HL-60 (cell line): ENCODE results near the gene GABRR1.

Experiments used
- DNase-seq, 2 experiments: peaks; one replicate each; pipeline ENCODE4 v3.0.0-alpha.2; 2010 to 2020; ENCODE audit warnings: low read depth in 1 of 2, low spot score in 1 of 2
- H3K27ac ChIP-seq: fragments of 250-450 bp; sonication (Bioruptor Pico); replicated peaks from 2 replicates; pipeline ENCODE4 v1.5.1; 2020; ENCODE audit warnings: mild to moderate bottlenecking, moderate library complexity
- H3K27me3 ChIP-seq: fragments of 250-450 bp; sonication (Bioruptor Pico); 2 replicates; pipeline ENCODE4 v1.5.1; 2021; ENCODE audit warnings: mild to moderate bottlenecking, moderate library complexity; ENCODE audit not compliant: insufficient read depth, poor library complexity, severe bottlenecking
- H3K4me3 ChIP-seq: replicated peaks from 2 replicates; pipeline ENCODE4 v1.5.1; 2011; ENCODE audit warnings: mild to moderate bottlenecking, control low read depth, low read length; ENCODE audit not compliant: insufficient read depth
- CTCF ChIP-seq: IDR thresholded peaks from one replicate; pipeline ENCODE4 v1.5.1; 2011; ENCODE audit warnings: low read length, control low read depth, inconsistent platforms; ENCODE audit not compliant: insufficient read depth
- GABPA ChIP-seq: IDR thresholded peaks from 2 replicates; pipeline ENCODE4 v1.6.1; 2012; ENCODE audit warnings: low read depth
- POLR2AphosphoS5 ChIP-seq: IDR thresholded peaks from 2 replicates; pipeline ENCODE4 v1.6.1; 2012; ENCODE audit warnings: low read depth
- REST ChIP-seq: IDR thresholded peaks from 2 replicates; pipeline ENCODE4 v1.6.1; 2012; ENCODE audit warnings: low read depth; ENCODE audit not compliant: insufficient replicate concordance
- SPI1 ChIP-seq: IDR thresholded peaks from 2 replicates; pipeline ENCODE4 v1.6.1; 2012; ENCODE audit warnings: low read depth, mild to moderate bottlenecking, borderline replicate concordance

GABRR1 gene

GRCh38 chr6:89180971-89181370 is 36.2 kb downstream of the GABRR1 start:
- Histone ChIP-seq H3K27ac (no peak overlapping the region), H3K27me3 (no peaks in the 10 kb centered on the region), H3K4me3 (no peak overlapping the region)
- DNase-seq, result no peak
- no peak for TF ChIP-seq REST
- no peak for TF ChIP-seq POLR2AphosphoS5
- TF ChIP-seq GABPA, result no peak
- no peak for TF ChIP-seq SPI1

DNA sequence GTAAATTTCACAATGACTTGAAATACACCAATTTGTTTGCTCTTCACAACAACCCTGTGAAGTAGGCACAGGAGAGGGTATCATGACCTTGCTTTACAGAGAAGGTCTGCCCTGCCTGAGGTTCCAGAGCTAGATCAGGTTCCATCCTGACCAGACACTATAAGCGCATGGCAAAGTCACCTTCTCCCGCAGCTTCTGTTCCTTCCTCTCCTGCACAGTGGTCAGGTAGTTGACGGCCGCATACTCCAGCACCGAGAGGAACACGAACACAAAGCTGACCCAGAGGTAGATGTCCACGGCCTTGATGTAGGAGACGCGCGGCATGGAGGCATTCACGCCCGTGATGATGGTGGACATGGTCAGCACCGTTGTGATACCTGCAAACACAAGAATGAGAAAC is 37.0 kb downstream of the GABRR1 start:
- H3K27ac ChIP-seq, result no peak overlapping the region
- TF ChIP-seq GABPA (no peak), REST (no peak), SPI1 (no peak), POLR2AphosphoS5 (no peak), CTCF (no peak)
- no peak overlapping the region for H3K4me3 ChIP-seq
- H3K27me3 ChIP-seq, result no peaks in the 10 kb centered on the region
- no peak for DNase-seq

- TF ChIP-seq GABPA (no peak), REST (no peak)
- no peak overlapping the region for H3K27ac ChIP-seq
- no peak overlapping the region for H3K4me3 ChIP-seq
- H3K27me3 ChIP-seq, result no peaks in the 10 kb centered on the region
- DNase-seq, result no peak
These were observed 43.5 kb downstream of the GABRR1 start for GRCh38 chr6:89173634-89174033.

DNA sequence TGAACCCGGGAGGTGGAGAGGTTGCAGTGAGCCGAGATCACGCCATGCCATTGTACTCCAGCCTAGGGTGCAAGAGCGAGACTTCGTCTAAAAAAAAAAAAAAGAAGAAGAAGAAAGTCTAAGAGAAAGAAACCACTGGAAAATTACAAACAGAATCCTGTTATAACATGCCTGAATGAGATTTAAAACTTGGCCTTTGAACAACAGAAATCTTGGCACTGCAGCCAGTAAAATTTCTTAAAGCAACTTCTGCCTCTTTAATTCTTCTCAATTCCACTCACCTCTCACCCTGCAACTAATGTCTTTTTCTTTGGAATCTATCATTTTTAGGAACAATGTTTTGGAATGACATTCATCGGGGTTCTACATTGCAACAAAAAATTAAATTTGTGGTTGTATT is 45.0 kb downstream of the GABRR1 start:
- no peaks in the 10 kb centered on the region for H3K27me3 ChIP-seq
- no peak overlapping the region for H3K4me3 ChIP-seq
- TF ChIP-seq GABPA (no peak), POLR2AphosphoS5 (no peak), CTCF (no peak), SPI1 (no peak), REST (no peak)
- H3K27ac ChIP-seq, result no peak overlapping the region
- DNase-seq, result no peak
